ENCODE measurements around the gene ZFHX3. TPM values are rescaled to one million over a fixed set of nuclear protein-coding genes. Genes with fewer than 3 reads are reported as not detected.

ZFHX3 gene
- total RNA-seq, 1 donor from 2014 or later, result 40.1 TPM

DNA sequence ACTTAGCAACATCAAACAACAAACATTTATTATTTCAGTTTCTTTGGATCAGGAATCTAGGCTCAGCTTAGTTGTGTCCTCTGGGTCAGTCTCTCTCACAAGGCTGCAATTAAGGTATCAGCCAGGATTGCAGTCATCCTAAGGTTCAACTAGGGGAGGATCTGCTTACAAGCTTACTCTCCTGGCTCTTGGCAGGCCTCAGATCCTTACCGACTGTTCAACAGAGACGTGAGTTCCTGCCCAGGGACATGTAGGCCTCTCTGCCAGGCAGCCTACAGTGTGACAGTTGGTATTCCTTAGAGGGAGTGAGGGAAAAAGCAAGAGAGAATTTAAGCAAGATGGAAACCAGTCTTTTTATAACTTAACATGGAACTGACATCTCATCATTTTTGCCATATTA, 294.0 kb downstream of the ZFHX3 start:
- Mint-ChIP-seq H3K4me3 (no peak overlapping the region), H3K27ac (ENCODE audit: unreplicated experiment) (no peak overlapping the region), H3K4me1 (peaks cover 18% of the 10 kb centered on the region), H3K36me3 (ENCODE audit: low read depth) (peaks cover 23% of the 10 kb centered on the region), H3K27me3 (ENCODE audit: low read depth) (no peaks in the 10 kb centered on the region), H3K9me3 (peaks cover 11% of the 10 kb centered on the region)
- TF ChIP-seq, protein P1, sequence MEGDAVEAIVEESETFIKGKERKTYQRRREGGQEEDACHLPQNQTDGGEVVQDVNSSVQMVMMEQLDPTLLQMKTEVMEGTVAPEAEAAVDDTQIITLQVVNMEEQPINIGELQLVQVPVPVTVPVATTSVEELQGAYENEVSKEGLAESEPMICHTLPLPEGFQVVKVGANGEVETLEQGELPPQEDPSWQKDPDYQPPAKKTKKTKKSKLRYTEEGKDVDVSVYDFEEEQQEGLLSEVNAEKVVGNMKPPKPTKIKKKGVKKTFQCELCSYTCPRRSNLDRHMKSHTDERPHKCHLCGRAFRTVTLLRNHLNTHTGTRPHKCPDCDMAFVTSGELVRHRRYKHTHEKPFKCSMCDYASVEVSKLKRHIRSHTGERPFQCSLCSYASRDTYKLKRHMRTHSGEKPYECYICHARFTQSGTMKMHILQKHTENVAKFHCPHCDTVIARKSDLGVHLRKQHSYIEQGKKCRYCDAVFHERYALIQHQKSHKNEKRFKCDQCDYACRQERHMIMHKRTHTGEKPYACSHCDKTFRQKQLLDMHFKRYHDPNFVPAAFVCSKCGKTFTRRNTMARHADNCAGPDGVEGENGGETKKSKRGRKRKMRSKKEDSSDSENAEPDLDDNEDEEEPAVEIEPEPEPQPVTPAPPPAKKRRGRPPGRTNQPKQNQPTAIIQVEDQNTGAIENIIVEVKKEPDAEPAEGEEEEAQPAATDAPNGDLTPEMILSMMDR (conservative IDR thresholded peaks at IDR 0.05), result no peak
- no peak for DNase-seq (ENCODE audit: low read depth, low spot score)

DNA sequence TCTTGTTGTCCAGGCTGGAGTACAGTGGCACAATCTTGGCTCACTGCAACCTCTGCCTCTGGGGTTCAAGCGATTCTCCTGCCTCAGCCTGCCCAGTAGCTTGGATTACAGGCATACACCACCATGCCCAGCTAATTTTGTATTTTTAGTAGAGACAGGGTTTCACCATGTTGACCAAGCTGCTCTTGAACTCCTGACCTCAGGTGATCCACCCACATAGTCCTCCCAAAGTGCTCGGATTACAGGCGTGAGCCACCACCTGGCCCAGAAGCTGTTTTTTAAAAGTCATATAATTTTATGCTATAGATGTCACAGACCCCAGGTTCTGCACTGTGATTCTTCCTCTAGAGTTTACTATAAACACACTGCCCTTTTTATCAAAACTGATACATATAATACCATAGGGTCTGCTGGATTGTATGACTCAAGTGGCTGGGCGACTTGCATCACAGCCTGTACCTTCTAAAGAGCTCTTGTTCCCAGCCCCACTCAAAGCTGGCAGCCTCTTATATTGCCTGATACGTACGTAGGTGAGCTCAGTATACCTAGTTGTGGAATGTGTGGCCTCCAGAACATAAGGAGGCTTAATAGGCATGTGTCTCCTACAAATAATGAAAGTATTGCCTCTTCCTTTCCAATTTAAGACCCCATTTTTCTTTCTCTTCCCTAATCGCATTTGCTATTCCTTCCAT, 295.8 kb downstream of the ZFHX3 start:
- Mint-ChIP-seq H3K27ac (ENCODE audit: unreplicated experiment) (no peak overlapping the region), H3K27me3 (ENCODE audit: low read depth) (no peaks in the 10 kb centered on the region), H3K4me1 (peaks cover 30% of the 10 kb centered on the region), H3K4me3 (no peak overlapping the region), H3K9me3 (peaks cover 3% of the 10 kb centered on the region), H3K36me3 (ENCODE audit: low read depth) (peaks cover 14% of the 10 kb centered on the region)
- TF ChIP-seq, protein P1 (conservative IDR thresholded peaks at IDR 0.05), result no peak
- no peak for DNase-seq (ENCODE audit: low read depth, low spot score)

DNA sequence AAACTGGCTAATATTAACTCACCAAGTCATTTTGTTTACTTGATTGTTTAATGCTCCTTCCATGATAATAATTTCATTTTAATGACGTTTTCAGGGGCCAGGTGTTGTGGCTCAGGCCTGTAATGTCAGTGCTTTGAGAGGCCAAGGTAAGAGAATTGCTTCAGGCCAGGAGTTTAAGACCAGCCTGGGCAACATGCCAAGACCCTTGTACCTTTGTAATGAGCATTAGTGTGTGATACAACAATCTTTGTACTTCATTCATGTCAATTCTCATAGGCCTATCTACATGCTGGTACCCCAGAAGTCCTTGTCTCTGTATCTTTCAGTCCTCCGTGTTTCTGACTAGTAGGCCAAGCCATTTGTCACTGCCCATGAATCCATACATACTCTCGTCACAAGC, 296.9 kb downstream of the ZFHX3 start:
- Mint-ChIP-seq H3K4me3 (no peak overlapping the region), H3K9me3 (peaks cover 2% of the 10 kb centered on the region), H3K27me3 (ENCODE audit: low read depth) (no peaks in the 10 kb centered on the region), H3K27ac (ENCODE audit: unreplicated experiment) (no peak overlapping the region), H3K36me3 (ENCODE audit: low read depth) (peaks cover 10% of the 10 kb centered on the region), H3K4me1 (peaks cover 30% of the 10 kb centered on the region)
- DNase-seq (ENCODE audit: low read depth, low spot score), result no peak
- TF ChIP-seq, protein P1 (conservative IDR thresholded peaks at IDR 0.05), result no peak

DNA sequence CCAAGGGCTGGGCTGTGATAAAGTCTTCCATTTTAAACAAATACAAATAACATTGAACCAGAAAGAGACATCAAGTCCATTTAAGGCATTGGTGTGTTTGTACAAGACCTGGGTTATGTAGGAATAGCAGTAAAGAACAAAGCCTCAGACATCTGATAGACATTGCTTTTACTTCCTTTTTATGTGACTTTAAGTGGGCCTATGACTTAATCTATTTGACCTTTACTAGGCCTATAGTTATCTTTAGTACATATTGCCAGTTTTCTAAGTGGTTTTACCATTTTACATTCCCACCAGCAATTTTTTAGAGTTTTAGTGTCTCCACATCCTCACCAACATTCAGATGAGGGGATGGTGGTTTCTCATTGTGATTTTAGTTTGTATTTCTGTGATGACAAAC, 298.8 kb downstream of the ZFHX3 start:
- DNase-seq (ENCODE audit: low read depth, low spot score), result no peak
- H3K27me3 Mint-ChIP-seq (ENCODE audit: low read depth), result no peaks in the 10 kb centered on the region
- H3K9me3 Mint-ChIP-seq, result no peaks in the 10 kb centered on the region
- H3K36me3 Mint-ChIP-seq (ENCODE audit: low read depth), result peaks cover 7% of the 10 kb centered on the region
- no peak overlapping the region for H3K4me3 Mint-ChIP-seq
- peaks cover 30% of the 10 kb centered on the region for H3K4me1 Mint-ChIP-seq
- TF ChIP-seq, protein P1 (conservative IDR thresholded peaks at IDR 0.05), result no peak
- H3K27ac Mint-ChIP-seq (ENCODE audit: unreplicated experiment), result no peak overlapping the region

DNA sequence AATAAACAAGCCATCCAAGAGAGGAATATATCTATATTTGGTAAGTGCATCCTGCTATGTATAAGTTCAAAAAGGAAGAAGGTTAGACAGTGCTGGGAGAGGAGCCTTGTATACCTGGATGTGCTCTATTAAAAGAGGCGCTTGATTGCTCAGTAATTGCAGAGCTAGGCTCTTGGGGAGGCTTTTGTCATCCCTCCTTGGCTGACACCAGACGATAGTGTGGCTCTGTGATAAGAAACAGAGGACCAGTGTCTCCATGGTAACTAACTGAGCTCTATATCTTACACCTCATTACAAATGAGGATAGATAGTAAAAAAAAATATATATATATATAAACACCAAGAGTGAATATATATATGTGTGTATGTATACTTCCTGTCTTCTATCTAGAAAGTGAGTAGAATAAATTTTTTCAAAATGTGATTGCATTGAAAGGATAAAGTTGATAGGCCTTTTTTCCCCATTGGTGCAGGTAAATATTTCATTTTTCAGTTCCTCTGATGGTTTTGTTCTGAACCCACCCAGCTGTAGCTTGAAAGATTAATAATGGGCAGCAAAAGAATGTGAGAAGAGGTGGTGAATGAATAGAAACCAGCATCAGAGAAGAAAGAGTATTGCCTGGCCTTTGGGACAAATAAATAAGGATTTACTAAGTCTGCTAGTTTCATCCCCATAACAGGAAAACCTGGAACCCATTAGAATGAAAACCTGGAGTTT, 303.7 kb downstream of the ZFHX3 start:
- peaks cover 21% of the 10 kb centered on the region for H3K4me1 Mint-ChIP-seq
- no peak overlapping the region for H3K27ac Mint-ChIP-seq (ENCODE audit: unreplicated experiment)
- no peak for DNase-seq (ENCODE audit: low read depth, low spot score)
- H3K4me3 Mint-ChIP-seq, result no peak overlapping the region
- peaks cover 5% of the 10 kb centered on the region for H3K36me3 Mint-ChIP-seq (ENCODE audit: low read depth)
- H3K27me3 Mint-ChIP-seq (ENCODE audit: low read depth), result no peaks in the 10 kb centered on the region
- TF ChIP-seq, protein P1 (conservative IDR thresholded peaks at IDR 0.05), result no peak
- H3K9me3 Mint-ChIP-seq, result no peaks in the 10 kb centered on the region
